Measurements from ENCODE around the gene BTBD9.

DNA sequence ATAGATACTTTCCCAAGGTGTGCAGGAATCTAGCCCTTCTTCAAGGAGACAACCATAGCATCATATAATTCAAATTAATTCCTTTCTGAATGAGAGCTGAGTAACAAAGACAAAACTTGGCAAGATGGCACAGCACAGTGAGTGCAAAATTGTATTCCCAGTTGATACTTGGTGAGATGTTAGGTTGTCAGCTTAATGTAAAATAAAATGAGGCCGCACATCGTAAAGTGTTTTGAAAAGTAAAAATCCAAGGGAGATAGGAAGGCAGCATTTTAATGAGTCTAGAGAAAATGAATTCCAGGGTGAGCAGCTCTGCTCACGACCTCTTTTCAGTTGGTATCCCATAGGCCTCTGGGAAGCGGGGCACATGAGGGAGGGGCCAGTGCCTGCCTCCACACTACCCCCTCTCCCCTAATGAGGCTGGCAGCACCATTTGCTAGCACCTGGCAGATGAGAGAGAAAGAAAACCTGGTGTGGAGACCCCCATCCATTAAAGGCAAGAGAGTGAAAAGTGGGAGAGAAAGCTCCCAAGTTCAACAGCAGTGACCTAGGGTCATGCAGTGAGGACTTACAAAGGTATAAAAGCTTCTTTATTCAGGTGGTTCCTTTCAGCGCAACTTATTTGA lies 158.4 kb downstream of the BTBD9 start:
- TF ChIP-seq, protein P1, sequence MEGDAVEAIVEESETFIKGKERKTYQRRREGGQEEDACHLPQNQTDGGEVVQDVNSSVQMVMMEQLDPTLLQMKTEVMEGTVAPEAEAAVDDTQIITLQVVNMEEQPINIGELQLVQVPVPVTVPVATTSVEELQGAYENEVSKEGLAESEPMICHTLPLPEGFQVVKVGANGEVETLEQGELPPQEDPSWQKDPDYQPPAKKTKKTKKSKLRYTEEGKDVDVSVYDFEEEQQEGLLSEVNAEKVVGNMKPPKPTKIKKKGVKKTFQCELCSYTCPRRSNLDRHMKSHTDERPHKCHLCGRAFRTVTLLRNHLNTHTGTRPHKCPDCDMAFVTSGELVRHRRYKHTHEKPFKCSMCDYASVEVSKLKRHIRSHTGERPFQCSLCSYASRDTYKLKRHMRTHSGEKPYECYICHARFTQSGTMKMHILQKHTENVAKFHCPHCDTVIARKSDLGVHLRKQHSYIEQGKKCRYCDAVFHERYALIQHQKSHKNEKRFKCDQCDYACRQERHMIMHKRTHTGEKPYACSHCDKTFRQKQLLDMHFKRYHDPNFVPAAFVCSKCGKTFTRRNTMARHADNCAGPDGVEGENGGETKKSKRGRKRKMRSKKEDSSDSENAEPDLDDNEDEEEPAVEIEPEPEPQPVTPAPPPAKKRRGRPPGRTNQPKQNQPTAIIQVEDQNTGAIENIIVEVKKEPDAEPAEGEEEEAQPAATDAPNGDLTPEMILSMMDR (IDR thresholded peaks at IDR 0.05) = no peak
- no peak for TF ChIP-seq POLR2A (IDR thresholded peaks at IDR 0.05)
